Stimulated activated effector memory CD8-positive, alpha-beta T cell treated with anti-CD3 and anti-CD28 coated beads, Interleukin-12 subunit alpha, Interleukin-12 subunit beta, amount 100 ng/mL, for 72 hours (primary cell): ENCODE measurements around the gene RPL4.

Experiments used
- ATAC-seq: fragments of 150-1000 bp; cut with Tn5 transposase; 2 replicates; pipeline ENCODE4 v1.10.0; 2021
- DNase-seq, 2 donors: peaks; one replicate each; pipeline ENCODE4 v3.0.0; 2021 to 2022; ENCODE audit warnings: low spot score in 2 of 2
- H3K27ac Mint-ChIP-seq: one replicate; pipeline ENCODE4 v1.8.0; 2022; ENCODE audit warnings: mild to moderate bottlenecking, mixed read lengths
- H3K36me3 Mint-ChIP-seq: one replicate; pipeline ENCODE4 v1.8.0; 2022; ENCODE audit warnings: mild to moderate bottlenecking, mixed read lengths
- H3K4me1 Mint-ChIP-seq: one replicate; pipeline ENCODE4 v1.8.0; 2022; ENCODE audit warnings: mixed read lengths
- H3K4me3 Mint-ChIP-seq: one replicate; pipeline ENCODE4 v1.8.0; 2022; ENCODE audit warnings: mild to moderate bottlenecking, mixed read lengths
- H3K9me3 Mint-ChIP-seq: one replicate; pipeline ENCODE4 v1.8.0; 2022; ENCODE audit warnings: mixed read lengths

The RPL4 gene

GRCh38 chr15:66452420-66452819 lies 52.2 kb downstream of the RPL4 start:
- H3K36me3 Mint-ChIP-seq, result peaks cover 74% of the 10 kb centered on the region
- ATAC-seq, result no peak
- H3K27ac Mint-ChIP-seq, result no peak overlapping the region

More at GRCh38 chr15:66452420-66452819, 52.2 kb downstream of the RPL4 start:
- no peak overlapping the region for H3K4me3 Mint-ChIP-seq
- peaks cover 11% of the 10 kb centered on the region for H3K4me1 Mint-ChIP-seq
- no peaks in the 10 kb centered on the region for H3K9me3 Mint-ChIP-seq
- DNase-seq, result no peak
